Activated T-helper 1 cell treated with anti-CD3 and anti-CD28 coated beads, Interleukin-12 subunit alpha, Interleukin-12 subunit beta, Interleukin-2, Interleukin-4 antibody, amounts not matched to agents 30 ng/mL and 10 ng/mL and 1 ng/mL, durations not matched to agents 14 hours and 24 hours and 36 hours (primary cell): Measurements from ENCODE around the gene ACOT7. TPM values are rescaled to one million over a fixed set of nuclear protein-coding genes. Genes with fewer than 3 reads are reported as not detected.

Source experiments
- DNase-seq: peaks from one replicate; pipeline ENCODE4 v3.0.0; 2021; ENCODE audit warnings: low spot score
- H3K27ac Mint-ChIP-seq: one replicate; pipeline ENCODE4 v1.8.0; 2021; ENCODE audit warnings: mild to moderate bottlenecking, mixed read lengths
- H3K27me3 Mint-ChIP-seq: one replicate; pipeline ENCODE4 v1.8.0; 2022; ENCODE audit warnings: mild to moderate bottlenecking, moderate library complexity, mixed read lengths; ENCODE audit not compliant: insufficient read depth
- H3K36me3 Mint-ChIP-seq: one replicate; pipeline ENCODE4 v1.8.0; 2021; ENCODE audit warnings: low read depth, mixed read lengths
- H3K4me1 Mint-ChIP-seq: one replicate; pipeline ENCODE4 v1.8.0; 2021; ENCODE audit warnings: low read depth, mixed read lengths
- H3K4me3 Mint-ChIP-seq: one replicate; pipeline ENCODE4 v1.8.0; 2021; ENCODE audit warnings: mild to moderate bottlenecking, moderate library complexity, mixed read lengths
- H3K9me3 Mint-ChIP-seq: one replicate; pipeline ENCODE4 v1.8.0; 2021; ENCODE audit warnings: mixed read lengths
- intact Hi-C: fragments of 100-400 bp; cut with micrococcal nuclease; formaldehyde crosslinking; loops from one replicate; pipeline ENCODE4 v1.15.1; 2024
- total RNA-seq: library from RNA; stranded (reverse); gene quantifications from 2 replicates; pipeline ENCODE4 v1.2.3, GENCODE V29; 2022

Gene ACOT7
- total RNA-seq, 1 donor from 2014 or later: 126 TPM

DNA sequence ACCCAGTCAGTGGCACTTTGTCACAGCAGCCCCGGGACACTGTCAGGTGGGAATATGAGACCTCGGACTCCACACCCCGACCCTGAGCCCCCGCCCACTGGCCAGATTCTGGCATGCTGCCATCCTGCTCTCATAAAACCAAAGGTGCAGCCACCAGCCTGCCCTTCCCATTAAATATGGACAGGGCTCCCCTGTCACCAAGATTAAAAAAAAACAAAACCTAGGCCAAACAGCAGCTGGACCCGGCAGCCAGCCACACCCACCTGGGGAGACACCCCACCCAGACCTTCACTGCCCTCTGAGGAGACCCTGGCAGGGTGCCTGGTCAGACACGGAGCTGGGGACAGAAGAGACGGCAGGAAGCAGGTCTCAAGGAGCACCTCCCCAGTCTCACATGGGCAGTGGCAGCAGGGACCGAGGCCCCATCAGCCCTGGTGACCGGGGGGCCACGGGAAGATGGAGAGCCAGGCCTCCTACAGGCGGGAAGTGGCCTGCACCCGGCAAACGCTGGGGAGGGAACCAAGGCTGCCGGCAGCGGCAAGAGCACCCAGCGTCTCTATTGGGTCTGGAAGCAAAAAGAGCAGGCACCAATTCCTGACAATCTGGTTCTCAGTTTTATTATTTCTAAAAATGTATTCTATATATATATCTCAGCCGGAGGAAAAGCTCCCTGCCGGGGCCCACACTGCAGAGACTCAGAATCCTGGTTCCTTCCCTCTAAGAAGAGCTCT is 61.9 kb downstream of the ACOT7 start:
- Mint-ChIP-seq H3K27me3 (no peaks in the 10 kb centered on the region), H3K27ac (no peak overlapping the region), H3K4me1 (no peaks in the 10 kb centered on the region), H3K4me3 (no peak overlapping the region), H3K9me3 (no peaks in the 10 kb centered on the region), H3K36me3 (peaks cover 2% of the 10 kb centered on the region)
- intact Hi-C loops: no loop called here
- no peak for DNase-seq

DNA sequence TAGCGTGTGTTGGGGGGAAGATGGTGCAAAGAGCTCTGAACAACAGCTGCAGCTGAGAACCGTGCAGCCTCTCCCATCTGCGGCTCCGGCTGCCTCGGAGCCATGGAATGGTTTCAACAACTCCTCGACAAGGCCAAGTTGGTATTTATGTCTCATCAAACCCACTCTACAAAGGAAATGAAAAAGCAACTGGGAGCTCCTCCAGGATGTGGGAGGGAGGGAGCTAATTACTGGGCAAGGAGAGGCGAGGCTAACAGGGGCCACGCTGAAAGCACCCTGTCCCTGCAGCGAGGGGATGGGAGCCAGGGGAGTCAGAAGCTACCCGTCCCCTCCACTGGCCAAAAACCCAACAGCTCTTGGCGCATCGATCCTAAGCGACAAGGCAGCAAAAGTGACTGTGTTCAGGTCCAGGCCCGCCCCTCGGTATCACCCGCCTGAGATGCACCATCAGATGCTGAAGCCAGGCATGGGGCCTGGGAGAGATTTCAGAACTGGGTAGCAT is 63.1 kb downstream of the ACOT7 start:
- Mint-ChIP-seq H3K36me3 (peaks cover 3% of the 10 kb centered on the region), H3K4me1 (no peaks in the 10 kb centered on the region), H3K9me3 (no peaks in the 10 kb centered on the region), H3K27me3 (no peaks in the 10 kb centered on the region), H3K27ac (no peak overlapping the region), H3K4me3 (no peak overlapping the region)
- intact Hi-C loops: no loop called here
- no peak for DNase-seq

DNA sequence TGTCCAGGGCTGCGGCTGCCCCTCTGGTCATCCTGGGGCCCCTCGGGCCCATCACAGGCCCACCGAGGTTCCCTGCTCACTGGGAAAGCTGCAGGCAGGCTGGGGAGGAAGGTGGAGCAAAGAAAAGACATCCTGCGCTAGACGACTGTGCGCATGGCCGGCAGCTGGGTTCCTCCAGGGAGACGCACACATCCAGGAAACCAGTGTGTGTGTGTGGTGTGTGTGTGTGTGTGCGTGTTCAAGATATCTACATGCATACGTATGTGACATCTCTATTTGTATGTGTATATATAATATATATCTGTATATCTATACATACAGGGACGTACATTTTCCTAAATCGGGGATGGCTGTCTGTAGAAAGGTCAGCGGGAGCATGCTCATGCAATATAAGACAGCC is 63.7 kb downstream of the ACOT7 start:
- intact Hi-C loops: no loop called here
- Mint-ChIP-seq H3K27me3 (no peaks in the 10 kb centered on the region), H3K4me1 (no peaks in the 10 kb centered on the region), H3K36me3 (peaks cover 4% of the 10 kb centered on the region), H3K27ac (no peak overlapping the region), H3K9me3 (no peaks in the 10 kb centered on the region), H3K4me3 (no peak overlapping the region)
- no peak for DNase-seq

DNA sequence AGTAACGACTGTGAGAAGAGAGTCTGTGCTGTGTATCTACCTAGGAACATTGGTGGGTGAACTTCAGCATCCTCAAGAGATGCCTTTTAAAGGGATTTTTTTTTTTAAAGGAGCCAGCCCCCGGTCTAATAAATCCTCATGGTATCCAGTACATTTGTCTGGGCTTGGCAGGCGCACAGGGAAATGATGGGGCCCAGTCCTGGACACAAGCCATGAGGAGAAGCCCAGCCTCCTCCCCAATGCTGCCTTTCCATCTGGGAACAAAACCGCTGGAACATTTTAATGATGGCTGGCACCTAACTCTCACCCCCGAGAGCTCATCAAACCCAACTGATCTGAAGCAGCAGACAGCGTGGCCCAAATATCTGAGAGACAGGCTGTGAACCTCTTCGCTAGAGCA is 64.2 kb downstream of the ACOT7 start:
- no peaks in the 10 kb centered on the region for H3K27me3 Mint-ChIP-seq
- H3K9me3 Mint-ChIP-seq: no peaks in the 10 kb centered on the region
- H3K27ac Mint-ChIP-seq: no peak overlapping the region
- no peak overlapping the region for H3K4me3 Mint-ChIP-seq
- H3K4me1 Mint-ChIP-seq: no peaks in the 10 kb centered on the region
- DNase-seq: no peak
- intact Hi-C loops: no loop called here
- H3K36me3 Mint-ChIP-seq: peaks cover 6% of the 10 kb centered on the region

DNA sequence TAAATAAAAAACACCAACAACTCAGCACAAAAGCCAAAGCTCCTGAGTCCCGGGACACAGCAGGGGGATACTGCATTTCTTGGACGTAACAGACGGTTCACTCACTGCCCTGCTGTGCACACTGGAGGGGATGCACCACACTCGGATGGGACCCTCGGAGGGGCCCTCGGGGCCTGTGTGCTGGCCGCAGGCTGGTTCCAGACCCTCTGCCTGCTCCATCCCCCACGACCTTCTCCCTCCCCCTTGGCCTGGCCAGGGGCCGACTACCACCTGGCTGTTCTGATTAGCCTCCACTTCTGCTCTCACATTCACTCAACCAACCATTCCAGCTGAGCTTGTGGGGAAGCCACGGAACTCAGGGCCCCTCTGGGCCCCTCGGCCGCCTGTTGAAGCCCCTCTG is 64.9 kb downstream of the ACOT7 start:
- Mint-ChIP-seq H3K36me3 (peaks cover 6% of the 10 kb centered on the region), H3K4me1 (no peaks in the 10 kb centered on the region), H3K4me3 (no peak overlapping the region), H3K9me3 (no peaks in the 10 kb centered on the region), H3K27me3 (no peaks in the 10 kb centered on the region), H3K27ac (no peak overlapping the region)
- intact Hi-C loops: no loop called here
- no peak for DNase-seq

DNA sequence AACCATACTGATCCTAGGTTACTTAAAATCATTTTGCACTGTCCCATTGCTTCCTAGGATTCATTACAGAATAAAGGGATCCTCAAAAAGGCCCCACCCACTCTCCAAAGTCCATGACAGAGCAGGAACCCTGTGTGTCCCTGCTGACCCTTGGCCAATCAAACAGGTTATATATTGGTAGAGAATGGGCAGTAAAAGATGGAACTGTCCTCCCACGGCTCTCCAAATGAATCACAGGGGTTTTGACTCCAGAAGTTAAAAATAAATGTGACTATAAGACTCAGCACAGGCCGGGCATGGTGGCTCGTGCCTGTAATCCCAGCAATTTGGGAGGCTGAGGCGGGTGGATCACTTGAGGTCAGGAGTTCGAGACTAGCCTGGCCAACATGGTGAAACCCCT is 65.5 kb downstream of the ACOT7 start:
- no peaks in the 10 kb centered on the region for H3K27me3 Mint-ChIP-seq
- no peaks in the 10 kb centered on the region for H3K9me3 Mint-ChIP-seq
- no peak overlapping the region for H3K4me3 Mint-ChIP-seq
- intact Hi-C loops: no loop called here
- no peak for DNase-seq
- H3K36me3 Mint-ChIP-seq: peaks cover 6% of the 10 kb centered on the region
- H3K4me1 Mint-ChIP-seq: no peaks in the 10 kb centered on the region
- no peak overlapping the region for H3K27ac Mint-ChIP-seq

DNA sequence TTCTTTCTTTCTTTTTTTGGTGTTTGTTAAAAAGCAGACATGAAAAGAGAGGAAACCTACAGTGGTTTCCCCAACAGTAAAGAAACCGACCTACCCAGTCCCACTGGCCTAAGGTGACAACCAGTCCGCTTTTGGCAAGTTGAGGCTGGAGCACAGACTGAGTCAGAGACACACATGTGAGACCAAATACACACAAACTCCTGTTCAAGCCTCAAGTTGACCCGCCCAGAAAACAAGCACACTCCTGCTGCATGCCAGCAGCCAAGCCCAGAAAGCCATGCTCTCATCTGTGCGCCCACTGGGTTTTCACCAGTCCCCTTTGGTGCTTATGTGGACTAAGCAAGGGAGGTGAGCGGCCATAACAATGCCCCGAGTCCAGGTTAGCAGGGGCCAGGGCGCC is 68.1 kb downstream of the ACOT7 start:
- H3K36me3 Mint-ChIP-seq: peaks cover 6% of the 10 kb centered on the region
- no peaks in the 10 kb centered on the region for H3K9me3 Mint-ChIP-seq
- DNase-seq: no peak
- H3K27ac Mint-ChIP-seq: no peak overlapping the region
- H3K27me3 Mint-ChIP-seq: no peaks in the 10 kb centered on the region
- H3K4me1 Mint-ChIP-seq: no peaks in the 10 kb centered on the region
- intact Hi-C loops: no loop called here
- H3K4me3 Mint-ChIP-seq: no peak overlapping the region

DNA sequence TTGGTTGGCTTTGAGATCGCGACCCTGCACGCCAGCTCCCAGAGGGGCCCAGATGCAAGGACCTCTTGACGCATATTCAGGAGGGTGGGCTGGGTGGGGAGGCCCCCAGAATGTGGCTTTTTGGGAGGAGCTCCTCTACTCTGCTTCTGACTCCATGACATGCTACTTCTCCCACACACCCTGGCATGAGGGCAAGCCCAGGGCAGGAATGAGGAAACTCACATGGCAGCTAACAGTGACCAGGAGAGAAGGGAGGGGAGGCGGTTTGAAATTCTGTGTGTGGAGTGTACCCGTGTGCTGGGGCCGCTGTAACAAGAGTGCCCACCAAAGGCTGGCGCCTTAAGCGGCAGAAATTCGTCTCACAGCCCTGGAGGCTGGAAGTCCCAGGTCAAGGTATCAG is 71.4 kb downstream of the ACOT7 start:
- no peak overlapping the region for H3K27ac Mint-ChIP-seq
- H3K4me3 Mint-ChIP-seq: no peak overlapping the region
- no peaks in the 10 kb centered on the region for H3K4me1 Mint-ChIP-seq

DNA sequence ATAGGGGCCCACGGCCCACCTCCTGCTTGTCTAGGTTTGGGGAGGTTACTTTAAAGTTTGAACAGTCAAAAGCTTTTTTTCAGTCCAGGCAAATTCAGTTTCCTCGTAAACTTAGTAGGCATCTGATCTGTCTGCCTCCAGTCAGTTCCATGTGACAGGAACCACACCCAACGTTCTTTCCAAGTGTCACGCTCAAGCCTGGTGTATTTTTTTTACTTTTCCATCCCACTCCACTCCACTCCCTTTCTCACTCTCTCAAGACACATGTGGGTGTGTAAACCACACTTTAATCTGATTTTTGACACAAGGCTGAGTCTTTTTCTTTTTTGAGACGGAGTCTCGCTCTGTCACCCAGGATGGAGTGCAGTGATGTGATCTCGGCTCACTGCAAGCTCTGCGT is 72.4 kb downstream of the ACOT7 start:
- H3K36me3 Mint-ChIP-seq: peaks cover 4% of the 10 kb centered on the region

More for the DNA sequence above, 71.4 kb downstream of the ACOT7 start:
- Mint-ChIP-seq H3K27me3 (no peaks in the 10 kb centered on the region), H3K9me3 (no peaks in the 10 kb centered on the region), H3K36me3 (peaks cover 4% of the 10 kb centered on the region)
- intact Hi-C loops: no loop called here
- no peak for DNase-seq

DNA sequence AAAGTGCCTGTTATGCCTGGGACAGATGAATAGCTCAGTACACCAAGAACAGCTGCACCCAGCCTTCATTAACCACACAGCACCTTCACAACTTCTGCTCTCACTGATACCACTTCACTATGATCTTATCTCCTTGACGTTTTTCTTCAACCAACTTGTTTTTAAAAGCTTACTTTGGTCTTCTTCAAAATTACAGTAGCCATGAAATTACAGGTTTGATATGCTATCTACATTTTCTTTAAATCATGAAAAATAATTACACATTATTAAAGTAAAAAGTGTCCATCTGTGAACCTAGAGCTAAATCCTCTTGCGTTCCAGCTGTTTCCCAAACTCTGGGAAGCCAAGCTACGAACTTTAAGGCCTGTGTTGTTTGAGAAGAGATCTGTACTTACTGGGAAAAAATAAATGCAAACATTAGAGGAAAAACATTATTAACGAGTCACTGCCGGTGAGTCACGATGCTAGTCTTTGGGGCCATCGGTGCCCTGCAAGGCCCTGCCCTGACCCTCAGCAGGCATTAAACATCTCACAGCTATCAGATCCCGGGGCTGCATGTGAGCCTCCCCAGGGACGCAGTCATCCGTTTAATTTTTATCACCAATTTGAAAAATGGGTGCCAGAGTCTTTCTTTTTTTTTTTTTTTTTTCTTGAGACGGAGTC is 76.3 kb downstream of the ACOT7 start:
- Mint-ChIP-seq H3K27me3 (no peaks in the 10 kb centered on the region), H3K36me3 (peaks cover 3% of the 10 kb centered on the region), H3K27ac (no peak overlapping the region), H3K9me3 (no peaks in the 10 kb centered on the region), H3K4me3 (no peak overlapping the region), H3K4me1 (no peaks in the 10 kb centered on the region)
- intact Hi-C loops: no loop called here
- no peak for DNase-seq

More for the DNA sequence above, 72.4 kb downstream of the ACOT7 start:
- Mint-ChIP-seq H3K27ac (no peak overlapping the region), H3K27me3 (no peaks in the 10 kb centered on the region), H3K4me1 (no peaks in the 10 kb centered on the region), H3K4me3 (no peak overlapping the region), H3K9me3 (no peaks in the 10 kb centered on the region)
- intact Hi-C loops: no loop called here
- no peak for DNase-seq

DNA sequence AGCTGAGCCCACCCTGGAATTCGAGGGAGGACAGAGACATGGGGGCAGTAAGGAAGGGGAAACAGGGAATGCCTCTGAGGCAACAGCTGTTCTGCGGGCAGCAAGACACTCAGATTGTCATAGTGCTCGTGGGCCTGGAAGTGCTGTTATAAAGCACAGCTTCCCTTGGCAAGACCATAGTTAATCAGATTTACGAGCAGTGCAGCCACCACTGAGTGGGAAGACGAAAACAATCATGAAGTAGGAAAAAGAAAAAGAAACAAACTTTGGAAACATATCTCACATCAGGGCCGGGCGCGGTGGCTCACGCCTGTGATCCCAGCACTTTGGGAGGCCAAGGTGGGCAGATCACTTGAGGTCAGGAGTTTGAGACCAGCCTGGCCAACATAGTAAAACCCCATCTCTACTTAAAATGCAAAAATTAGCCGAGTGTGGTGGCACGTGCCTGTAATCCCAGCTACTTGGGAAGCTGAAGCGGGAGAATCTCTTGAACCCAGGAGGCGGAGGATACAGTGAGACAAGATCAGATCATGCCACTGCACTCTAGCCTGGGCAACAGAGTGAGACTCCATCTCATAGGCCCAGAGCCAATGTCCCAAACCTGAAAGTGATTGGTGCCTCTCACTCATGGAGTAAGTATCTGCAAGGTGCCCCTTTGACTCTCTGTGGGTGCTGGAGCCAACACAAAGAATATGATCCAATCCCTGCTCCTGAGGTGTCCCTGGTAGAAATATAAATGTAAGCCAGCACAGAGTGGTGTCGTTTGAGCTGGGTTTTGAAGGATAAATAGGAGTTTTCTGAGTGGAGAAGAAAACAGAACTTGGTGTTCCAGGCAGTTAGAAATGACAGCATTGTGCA is 77.1 kb downstream of the ACOT7 start:
- Mint-ChIP-seq H3K4me3 (no peak overlapping the region), H3K27me3 (no peaks in the 10 kb centered on the region), H3K4me1 (no peaks in the 10 kb centered on the region), H3K36me3 (peaks cover 3% of the 10 kb centered on the region), H3K27ac (no peak overlapping the region), H3K9me3 (no peaks in the 10 kb centered on the region)
- no peak for DNase-seq
- intact Hi-C loops: no loop called here

DNA sequence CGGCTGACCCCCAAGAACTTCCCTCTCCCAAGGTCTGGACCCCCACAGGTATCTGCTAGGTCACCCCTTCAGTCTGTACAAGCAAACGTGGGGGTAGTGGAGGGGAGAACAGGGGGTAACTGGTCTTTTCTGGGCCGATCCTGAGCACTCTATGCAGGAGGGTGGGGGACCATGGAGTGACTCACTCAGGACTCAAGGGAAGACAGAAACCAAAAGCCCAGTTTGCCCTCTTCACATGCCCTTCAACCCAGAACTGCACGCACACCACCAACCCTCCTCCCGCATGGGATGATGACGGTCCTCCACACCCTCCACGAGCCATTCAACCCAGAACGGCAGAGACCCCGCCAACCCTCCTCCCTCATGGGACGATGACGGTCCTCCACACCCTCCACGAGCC is 79.1 kb downstream of the ACOT7 start:
- Mint-ChIP-seq H3K36me3 (peaks cover 7% of the 10 kb centered on the region), H3K4me1 (no peaks in the 10 kb centered on the region), H3K27me3 (no peaks in the 10 kb centered on the region), H3K27ac (no peak overlapping the region), H3K4me3 (no peak overlapping the region), H3K9me3 (no peaks in the 10 kb centered on the region)
- intact Hi-C loops: no loop called here
- DNase-seq: no peak
